Hepatocyte (in vitro differentiated cells): Measurements from ENCODE around the gene BCAS1.

Experiments
- EZH2 ChIP-seq: fragments of 200-600 bp; sonication (generic); IDR thresholded peaks from 2 replicates; pipeline ENCODE4 v1.6.1; 2016; ENCODE audit warnings: antibody characterized with exemption, mild to moderate bottlenecking, borderline replicate concordance
- EZH2phosphoT487 ChIP-seq: fragments of 200-600 bp; sonication (generic); IDR thresholded peaks from one replicate; pipeline ENCODE4 v1.6.1; 2018; ENCODE audit warnings: antibody characterized with exemption, mild to moderate bottlenecking, low read depth, moderate library complexity; ENCODE audit not compliant: unreplicated experiment, severe bottlenecking
- TF ChIP-seq, protein P1 (sequence below): fragments of 200-600 bp; sonication (generic); IDR thresholded peaks from 2 replicates; pipeline ENCODE4 v1.5.1; 2016; ENCODE audit warnings: antibody characterized with exemption, mild to moderate bottlenecking; ENCODE audit not compliant: poor library complexity

DNA sequence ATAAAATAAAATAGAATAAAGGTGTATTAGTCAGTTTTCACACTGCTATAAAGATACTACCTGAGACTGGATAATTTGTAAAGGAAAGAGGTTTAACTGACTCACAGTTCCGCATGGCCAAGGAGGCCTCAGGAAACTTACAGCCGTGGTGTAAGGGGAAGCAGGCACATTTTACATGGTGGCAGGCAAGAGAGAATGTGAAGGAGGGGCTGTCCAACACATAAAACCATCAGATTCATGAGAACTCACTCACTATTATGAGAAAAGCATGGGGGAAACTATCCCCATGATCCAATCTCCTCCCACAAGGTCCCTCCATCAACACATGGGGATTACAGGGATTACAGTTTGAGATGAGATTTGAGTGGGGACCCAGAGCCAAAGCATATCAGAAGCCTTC, 41.1 kb upstream of the BCAS1 start:
- no peak for TF ChIP-seq EZH2
- TF ChIP-seq, protein P1, sequence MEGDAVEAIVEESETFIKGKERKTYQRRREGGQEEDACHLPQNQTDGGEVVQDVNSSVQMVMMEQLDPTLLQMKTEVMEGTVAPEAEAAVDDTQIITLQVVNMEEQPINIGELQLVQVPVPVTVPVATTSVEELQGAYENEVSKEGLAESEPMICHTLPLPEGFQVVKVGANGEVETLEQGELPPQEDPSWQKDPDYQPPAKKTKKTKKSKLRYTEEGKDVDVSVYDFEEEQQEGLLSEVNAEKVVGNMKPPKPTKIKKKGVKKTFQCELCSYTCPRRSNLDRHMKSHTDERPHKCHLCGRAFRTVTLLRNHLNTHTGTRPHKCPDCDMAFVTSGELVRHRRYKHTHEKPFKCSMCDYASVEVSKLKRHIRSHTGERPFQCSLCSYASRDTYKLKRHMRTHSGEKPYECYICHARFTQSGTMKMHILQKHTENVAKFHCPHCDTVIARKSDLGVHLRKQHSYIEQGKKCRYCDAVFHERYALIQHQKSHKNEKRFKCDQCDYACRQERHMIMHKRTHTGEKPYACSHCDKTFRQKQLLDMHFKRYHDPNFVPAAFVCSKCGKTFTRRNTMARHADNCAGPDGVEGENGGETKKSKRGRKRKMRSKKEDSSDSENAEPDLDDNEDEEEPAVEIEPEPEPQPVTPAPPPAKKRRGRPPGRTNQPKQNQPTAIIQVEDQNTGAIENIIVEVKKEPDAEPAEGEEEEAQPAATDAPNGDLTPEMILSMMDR: no peak
- no peak for TF ChIP-seq EZH2phosphoT487
